EH (cell line): Measurements from ENCODE around the gene C1orf185.
A peak's percentile ranks its signal among the peaks of the same experiment; 100 is the strongest.
"Not testable (repeated sequence)": the region's sequence is repeated elsewhere in the genome, so short reads cannot be mapped to it uniquely, and the experiment has no call there.

ENCODE experiments used
- DNase-seq: peaks from one replicate; pipeline ENCODE4 v3.0.0-alpha.2; 2015; ENCODE audit warnings: low read depth

The C1orf185 gene

DNA sequence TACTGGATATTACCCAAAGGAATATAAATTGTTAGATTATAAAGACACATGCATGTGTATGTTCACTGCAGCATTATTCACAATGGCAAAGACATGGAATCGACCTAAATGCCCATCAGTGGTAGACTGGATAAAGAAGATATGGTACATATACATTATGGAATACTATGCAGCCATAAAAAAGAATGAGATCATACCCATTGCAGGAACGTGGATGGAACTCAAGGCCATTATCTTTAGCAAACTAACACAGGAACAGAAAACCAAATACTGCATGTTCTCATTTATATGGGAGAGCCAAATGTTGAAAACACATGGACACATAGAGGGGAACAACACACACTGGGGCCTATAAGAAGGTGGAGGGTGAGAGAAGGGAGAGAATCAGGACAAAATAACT lies 35.7 kb downstream of the C1orf185 start:
- DNase-seq = not testable (repeated sequence)

DNA sequence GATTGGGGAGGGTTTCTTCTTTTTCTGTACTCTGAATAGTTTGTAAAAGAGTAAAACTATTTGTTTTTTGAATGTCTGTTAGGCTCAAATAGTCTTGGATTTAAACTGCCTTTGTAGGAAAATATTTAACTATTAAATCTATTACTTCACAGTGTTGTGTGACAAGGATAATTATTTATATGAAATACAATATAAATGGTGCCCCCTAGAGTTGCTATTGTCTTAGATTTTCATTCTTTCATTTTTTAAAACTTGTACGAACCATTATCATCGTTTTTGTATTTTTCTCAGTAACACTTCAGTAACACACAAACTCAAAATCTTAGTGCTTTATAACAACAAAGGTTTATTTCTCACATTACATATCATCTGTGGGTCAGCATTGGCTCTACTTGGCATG lies 37.4 kb downstream of the C1orf185 start:
- no peak for DNase-seq

DNA sequence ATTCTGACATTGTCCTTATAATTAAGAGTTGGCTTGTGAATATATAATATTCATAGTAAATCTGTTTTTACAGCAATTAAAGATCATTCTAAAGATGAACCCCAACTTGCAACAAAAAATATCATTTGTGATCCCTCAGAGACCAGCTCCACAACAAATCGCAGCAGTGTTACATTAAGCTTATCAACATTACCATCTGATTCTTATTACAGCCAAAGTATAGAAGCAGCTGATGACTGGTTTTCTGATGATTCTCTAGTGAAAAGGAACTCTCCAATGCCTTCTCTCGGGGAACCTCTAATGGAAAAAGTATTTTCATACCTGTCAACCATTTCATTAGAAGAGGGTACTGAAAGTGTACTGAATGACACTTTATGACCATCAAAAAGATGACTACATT lies 45.4 kb downstream of the C1orf185 start:
- DNase-seq = no peak

DNA sequence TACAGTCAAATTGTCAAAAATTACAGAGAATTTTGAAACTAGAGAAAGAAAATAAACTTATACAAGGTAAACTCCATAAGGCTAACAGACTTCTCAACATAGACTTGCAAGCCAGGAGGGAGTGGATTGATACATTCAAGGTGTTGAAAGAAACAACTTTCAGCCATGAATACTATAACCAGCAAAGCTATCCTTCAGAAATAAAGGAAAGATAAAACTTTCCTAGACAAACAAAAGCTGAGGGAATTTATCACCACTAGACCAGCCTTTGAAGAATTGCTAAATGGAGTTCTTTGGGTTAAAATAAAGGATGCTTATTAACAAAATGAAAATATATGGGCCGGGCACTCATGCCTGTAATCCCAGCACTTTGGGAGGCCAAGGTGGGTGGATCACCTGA lies 52.7 kb downstream of the C1orf185 start:
- no peak for DNase-seq

DNA sequence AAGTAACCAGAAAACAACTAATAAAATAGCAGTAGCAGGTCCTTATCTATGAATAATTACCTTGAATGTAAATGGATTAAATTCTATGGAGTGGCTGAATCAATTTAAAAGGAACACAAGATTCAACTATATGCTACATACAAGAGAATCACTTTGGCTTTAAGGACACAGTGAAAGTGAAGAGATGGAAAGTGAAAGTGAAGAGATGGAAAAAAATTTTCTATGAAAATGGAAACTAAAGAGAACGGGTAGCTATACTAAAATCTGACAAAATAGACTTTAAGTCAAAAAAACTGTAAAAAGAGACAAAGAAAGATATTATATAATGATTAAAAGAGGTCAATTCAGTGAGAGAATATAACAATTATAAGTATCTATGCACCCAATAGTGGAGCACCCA lies 54.7 kb downstream of the C1orf185 start:
- DNase-seq = no peak

DNA sequence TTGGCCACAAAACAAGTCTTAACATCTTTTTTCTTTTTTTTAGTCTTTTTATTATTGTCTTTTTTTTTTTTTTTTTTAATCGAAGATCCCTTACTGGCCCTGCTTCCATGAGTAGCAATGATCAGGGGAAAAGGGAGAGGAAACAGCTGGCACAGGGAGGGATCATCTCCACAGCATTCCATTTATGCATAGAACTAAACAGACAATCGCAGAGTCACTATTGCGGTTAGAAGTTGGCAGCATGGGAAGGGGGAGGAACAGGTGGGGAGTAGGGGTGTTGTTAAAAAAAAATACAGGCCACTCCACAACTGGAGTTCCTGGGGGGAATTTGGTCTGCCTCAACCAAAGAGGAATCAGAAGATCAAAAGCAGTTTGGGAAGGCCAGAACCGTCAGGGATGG lies 55.4 kb downstream of the C1orf185 start:
- no peak for DNase-seq

DNA sequence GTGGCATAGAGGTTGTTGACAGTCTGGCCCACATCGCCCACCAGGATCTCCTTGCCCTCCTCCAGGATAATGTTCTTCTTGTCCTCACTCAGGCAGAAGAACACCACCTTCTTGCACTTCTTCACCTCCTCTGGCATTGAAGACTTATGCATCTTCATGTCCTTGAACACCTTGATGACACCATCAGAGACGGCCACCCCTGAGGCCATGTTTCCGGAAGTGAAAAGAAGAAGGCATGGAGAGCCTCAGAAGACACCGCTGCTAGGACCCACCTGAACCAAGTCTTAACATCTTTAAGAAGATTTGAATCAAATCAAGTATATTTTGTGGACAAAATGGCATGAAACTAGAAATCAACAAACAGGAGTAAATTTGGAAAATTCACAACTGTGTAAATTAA lies 56.2 kb downstream of the C1orf185 start:
- DNase-seq = no peak

DNA sequence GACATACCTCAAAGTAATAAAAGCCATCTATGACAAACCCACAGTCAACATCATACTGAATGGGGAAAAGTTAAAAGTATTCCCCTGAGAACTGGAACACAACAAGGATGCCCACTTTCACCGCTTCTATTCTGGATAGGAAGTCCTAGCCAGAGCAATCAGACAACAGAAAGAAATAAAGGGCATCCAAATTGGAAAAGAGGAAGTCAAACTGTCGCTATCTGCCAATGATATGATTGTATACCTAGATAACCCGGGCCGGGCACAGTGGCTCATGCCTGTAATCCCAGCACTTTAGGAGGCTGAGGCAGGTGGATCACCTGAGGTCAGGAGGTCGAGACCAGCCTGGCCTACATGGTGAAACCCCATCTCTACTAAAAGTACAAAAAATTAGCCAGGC lies 60.5 kb downstream of the C1orf185 start:
- not testable (repeated sequence) for DNase-seq

DNA sequence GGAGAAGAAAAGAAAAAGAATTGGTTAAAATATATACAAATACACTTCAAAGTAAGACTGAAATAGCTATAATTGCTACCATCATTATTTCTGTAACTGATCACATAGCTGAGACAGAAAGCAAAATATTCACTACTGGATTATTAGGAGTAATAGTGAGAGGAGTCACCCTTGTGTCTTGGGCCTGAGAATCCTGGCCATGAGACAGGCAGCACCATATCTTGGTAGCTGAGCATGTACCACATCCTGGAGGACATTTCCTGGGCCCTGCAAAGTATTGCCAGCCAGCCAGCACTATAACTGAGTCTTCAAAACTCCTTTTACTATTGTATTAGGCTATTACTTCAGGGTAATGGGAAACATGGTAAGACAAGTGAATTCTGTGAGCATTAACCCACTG lies 63.5 kb downstream of the C1orf185 start:
- DNase-seq = no peak

DNA sequence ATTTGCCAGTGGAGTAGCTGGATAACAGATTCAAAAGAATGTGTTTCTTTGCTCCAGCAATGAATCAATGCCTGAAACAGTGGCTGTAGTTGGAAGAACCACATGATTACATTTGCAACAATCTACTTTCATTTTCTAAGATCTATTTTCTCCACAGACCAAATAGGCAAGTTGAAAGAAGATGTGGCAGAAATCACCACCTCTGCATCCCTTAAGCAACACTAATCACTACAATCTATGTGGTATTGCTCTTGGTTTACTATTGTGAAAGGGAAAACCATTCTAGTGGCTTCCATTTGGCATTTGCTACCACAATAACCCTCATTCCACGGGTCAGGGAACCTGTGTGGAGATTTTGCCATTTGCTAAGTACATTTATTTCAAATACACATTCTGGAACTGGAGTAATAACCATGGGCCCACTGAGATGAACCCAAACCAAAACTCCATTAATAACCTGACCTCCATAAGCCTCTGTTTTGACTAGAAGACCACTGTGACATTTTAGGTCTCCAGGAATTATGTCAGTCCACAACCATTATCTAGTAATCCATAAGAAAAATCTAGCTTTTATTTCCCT lies 66.3 kb downstream of the C1orf185 start:
- DNase-seq = no peak

DNA sequence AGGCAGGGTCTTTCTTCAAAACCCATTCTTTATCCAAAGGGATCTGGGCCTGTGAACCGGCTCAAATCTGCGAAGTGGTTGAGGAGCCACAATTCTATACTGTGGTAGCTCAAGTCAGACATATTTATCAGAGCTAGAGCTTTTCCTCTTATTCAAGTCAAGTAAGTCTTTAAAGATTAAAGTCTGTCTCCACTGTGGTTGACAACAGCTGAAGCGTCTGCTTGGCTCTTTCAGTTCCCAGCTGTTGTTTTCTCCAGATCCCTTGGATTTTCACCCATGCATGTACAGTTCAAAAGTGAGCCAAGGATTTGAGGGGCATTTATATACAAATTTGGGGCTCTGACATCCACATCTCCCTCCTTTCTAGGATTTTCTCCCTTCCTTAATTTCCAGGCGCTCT lies 66.9 kb downstream of the C1orf185 start:
- DNase-seq = no peak

DNA sequence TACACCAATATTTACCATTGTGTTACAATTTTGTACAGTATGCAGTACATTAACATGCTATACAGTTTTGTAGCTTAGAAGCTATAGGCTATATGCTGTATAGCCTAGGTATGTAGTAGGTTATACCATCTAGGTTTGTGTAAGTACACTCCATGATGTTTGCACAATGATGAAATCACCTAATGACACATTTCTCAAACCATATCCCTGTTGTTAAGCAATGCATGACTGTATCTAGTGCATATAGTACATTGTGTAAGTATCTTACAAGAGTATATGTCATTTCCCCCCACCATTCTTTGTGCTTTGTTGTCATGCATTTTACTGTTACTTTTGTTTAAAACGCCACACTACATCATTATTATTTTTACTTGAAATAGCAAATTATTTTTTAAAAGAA lies 68.3 kb downstream of the C1orf185 start:
- no peak for DNase-seq

DNA sequence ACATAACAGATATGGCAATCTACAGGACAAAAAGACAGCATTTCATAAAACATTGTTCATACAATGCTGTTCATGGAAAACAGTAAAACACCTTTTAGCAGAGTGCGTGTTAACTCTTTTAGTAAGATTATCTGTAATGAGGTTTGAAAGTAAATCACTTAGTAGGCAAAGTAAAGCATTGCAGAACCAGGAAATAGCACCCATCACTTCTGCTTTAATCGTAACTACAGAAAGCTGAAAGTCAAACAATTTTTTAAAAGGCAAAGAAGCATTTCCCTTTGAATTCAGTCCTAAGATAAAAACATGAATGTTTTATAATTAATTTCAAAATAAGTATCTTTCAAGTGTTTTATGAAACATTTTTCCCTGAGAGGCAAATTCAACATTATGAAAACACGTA lies 70.8 kb downstream of the C1orf185 start:
- no peak for DNase-seq

DNA sequence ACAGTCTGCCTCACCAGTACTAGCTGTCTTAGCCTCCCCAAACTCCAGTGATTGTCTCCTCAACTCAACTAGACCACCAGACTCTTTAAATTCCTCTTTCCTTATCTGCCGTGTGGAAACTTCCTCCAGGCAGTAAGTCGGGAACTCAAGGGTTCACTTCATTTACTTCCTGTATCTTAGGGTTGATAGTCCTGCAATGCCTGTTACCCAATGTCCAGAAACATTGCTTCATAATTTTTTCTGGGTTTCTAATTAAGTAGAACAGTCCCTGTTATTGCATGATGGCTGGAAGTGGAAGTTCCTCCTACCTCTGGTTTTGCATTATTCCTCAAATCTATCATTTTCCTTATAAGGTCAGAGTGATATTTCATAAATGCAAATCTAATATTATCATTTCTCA lies 73.2 kb downstream of the C1orf185 start:
- no peak for DNase-seq

DNA sequence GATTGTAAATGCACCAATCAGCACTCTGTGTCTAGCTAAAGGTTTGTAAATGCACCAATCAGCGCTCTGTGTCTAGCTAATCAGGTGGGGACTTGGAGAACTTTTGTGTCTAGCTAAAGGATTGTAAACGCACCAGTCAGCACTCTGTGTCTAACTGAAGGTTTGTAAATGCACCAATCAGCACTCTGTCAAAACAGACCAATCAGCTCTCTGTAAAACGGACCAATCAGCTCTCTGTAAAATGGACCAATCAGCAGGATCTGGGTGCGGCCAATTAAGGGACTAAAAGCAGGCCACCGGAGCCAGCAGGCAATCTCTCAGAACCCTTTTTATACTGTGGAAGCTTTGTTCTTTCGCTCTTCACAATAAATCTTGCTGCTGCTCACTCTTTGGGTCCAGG lies 76.0 kb downstream of the C1orf185 start:
- DNase-seq = not testable (repeated sequence)

DNA sequence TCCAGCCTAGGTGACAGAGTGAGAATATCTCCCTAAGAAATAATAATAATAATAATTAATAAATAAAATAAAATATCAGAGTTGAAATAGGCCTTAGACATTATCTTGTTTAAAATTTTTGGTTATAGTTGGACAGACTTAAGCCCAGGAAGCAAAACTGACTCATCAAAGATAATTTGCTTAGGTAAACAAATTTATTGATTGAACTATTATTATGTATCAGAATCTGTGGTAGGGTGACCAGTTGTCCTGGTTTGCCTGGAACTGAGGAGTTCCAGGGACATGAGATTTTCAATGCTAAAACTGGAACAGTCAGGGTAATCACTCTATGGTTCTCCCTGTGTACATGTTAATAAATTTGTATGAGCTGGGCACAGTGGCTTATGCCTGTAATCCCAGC lies 86.2 kb downstream of the C1orf185 start:
- no peak for DNase-seq

DNA sequence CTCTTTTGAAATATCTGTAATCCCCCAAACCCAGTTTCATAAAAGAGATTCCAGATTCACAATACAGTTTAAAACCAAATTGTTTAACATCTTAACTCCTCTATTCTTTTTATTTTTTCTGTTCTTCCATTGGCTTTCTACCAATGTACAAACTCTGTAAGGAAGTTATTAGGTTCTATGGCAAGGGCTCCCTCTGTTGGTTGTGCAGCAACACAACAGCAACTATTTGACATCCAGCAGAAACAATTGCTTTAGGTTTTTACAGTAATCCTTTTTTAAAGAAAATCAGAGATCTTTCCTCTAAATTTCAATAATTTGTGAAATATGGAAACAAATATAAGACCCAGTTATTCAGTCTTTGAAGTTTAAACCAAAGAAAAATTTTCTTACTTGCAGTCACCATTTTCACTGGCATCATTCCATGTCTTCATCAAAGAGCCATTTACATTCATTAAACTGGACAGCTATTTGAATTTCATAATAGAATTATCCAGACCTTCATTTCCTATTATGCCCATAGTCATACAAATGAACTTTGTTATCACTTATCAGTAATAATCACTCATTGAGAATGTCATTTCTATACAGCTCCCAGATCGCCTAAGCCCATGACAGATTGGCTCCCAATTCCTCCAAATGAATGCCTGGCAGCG lies 87.5 kb downstream of the C1orf185 start:
- peak; percentile 76 for DNase-seq

DNA sequence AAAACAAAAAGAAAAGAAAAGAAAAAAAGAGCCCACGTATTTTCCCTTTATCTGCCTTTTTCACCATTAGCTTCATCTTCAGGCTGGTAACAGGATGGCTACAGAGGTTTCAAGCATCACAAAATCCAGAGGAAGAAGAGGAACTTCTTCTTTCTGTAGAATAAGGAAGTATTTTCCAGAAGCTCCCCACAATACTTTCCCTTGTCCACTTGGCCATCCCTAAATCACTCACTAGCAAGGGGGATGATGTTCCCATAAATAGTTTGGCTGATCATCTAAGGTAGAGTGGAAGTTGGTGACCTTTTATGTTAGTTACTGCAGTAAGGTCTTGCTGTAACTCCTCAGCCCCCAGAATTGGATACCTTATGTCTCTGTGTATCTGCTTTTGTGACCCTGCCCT lies 88.9 kb downstream of the C1orf185 start:
- DNase-seq = no peak

DNA sequence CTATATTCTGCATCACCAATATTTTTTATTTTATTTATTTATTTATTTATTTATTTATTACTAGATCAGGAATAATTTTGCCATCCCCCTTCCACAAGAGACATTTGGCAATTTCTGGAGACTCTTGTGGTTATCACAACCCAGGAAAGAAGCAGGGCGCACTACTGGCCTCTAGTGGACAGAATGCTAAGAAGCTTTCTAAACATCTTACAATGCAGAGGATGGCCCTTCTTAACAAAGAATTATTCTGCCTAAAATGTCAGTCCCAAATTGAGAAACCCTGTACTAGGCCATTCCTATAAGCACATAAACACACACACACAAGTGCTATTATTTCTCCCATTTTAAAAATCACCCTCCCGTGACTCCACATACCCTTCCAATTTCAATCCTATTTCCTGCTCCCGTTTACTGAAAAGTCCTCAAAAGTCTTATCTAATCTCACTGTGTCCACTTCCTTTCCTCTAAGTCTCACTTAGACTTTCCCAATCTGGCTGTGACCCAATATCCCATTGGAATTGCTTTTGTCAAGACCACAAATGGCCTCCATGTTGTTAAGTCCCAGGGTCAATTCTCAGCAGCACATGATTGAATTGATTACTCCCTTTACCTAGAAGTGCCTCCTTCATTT lies 90.3 kb downstream of the C1orf185 start:
- peak; percentile 83 for DNase-seq

DNA sequence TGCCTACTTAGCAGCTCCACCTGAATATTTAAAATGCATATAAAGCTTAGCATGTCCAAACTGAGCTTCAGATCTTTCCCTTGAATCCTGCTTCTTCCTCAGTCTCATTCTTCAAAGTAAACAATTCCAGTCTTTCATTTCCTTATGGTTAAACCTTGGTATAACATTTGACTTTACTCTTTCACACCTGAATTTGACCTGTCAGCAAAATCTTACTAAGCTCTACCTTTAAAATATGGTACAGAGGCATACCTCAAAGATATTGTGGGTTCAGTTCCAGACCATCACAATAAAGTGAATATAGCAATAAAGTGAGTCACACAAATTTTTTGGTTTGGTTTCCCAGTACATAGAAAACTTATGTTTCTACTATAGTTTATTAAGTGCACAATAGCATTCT lies 91.5 kb downstream of the C1orf185 start:
- no peak for DNase-seq
